Smooth muscle cell (in vitro differentiated cells): Measurements from ENCODE around the gene SCTR. TPM values are rescaled to one million over a fixed set of nuclear protein-coding genes. Genes with fewer than 3 reads are reported as not detected.

Experiments used
- DNase-seq: peaks from one replicate; lab custom pipeline; 2025; ENCODE audit not compliant: unreplicated experiment; lab: John Stamatoyannopoulos, UW
- H2AFZ ChIP-seq: fragments of 200-600 bp; sonication (generic); 2 replicates; pipeline ENCODE4 v1.6.0; 2016; ENCODE audit warnings: antibody characterized with exemption, low read depth, mild to moderate bottlenecking
- H3F3A ChIP-seq: fragments of 200-600 bp; sonication (generic); 2 replicates; pipeline ENCODE4 v1.6.0; 2017; ENCODE audit warnings: antibody characterized with exemption, low read depth
- H3K27ac ChIP-seq: fragments of 200-600 bp; sonication (generic); 2 replicates; pipeline ENCODE4 v1.5.1; 2016; ENCODE audit warnings: low read depth, mild to moderate bottlenecking
- H3K27me3 ChIP-seq: fragments of 200-600 bp; sonication (generic); 2 replicates; pipeline ENCODE4 v1.6.1; 2016; ENCODE audit warnings: low read depth, mild to moderate bottlenecking
- H3K36me3 ChIP-seq: fragments of 200-600 bp; sonication (generic); 2 replicates; pipeline ENCODE4 v1.5.1; 2016; ENCODE audit warnings: low read depth
- H3K4me1 ChIP-seq: fragments of 200-600 bp; sonication (generic); 2 replicates; pipeline ENCODE4 v1.5.1; 2016; ENCODE audit warnings: low read depth
- H3K4me2 ChIP-seq: fragments of 200-600 bp; sonication (generic); 2 replicates; pipeline ENCODE4 v1.6.0; 2016; ENCODE audit warnings: mild to moderate bottlenecking
- H3K4me3 ChIP-seq: fragments of 200-600 bp; sonication (generic); 2 replicates; pipeline ENCODE4 v1.5.1; 2016; ENCODE audit warnings: mild to moderate bottlenecking
- H3K79me2 ChIP-seq: fragments of 200-600 bp; sonication (generic); 2 replicates; pipeline ENCODE4 v1.6.0; 2016; ENCODE audit warnings: low read depth, mild to moderate bottlenecking
- H3K9ac ChIP-seq: fragments of 200-600 bp; sonication (generic); 2 replicates; pipeline ENCODE4 v1.6.0; 2016; ENCODE audit warnings: low read depth
- H3K9me3 ChIP-seq: fragments of 200-600 bp; sonication (generic); replicated peaks from 2 replicates; pipeline ENCODE4 v1.5.1; 2016; ENCODE audit warnings: low read depth
- H4K20me1 ChIP-seq: fragments of 200-600 bp; sonication (generic); 2 replicates; pipeline ENCODE4 v1.6.0; 2016; ENCODE audit warnings: low read depth
- CTCF ChIP-seq: fragments of 200-600 bp; sonication (generic); IDR thresholded peaks from 2 replicates; pipeline ENCODE4 v1.5.1; 2017; ENCODE audit warnings: borderline replicate concordance, mild to moderate bottlenecking, antibody characterized with exemption; ENCODE audit not compliant: insufficient read depth, poor library complexity, severe bottlenecking
- WGBS: methylation state at CpG from one replicate; pipeline ENCODE4 v1.1.7; 2016; ENCODE audit warnings: low lambda C conversion rate; 5-methylcytosine and 5-hydroxymethylcytosine counted together
- polyA plus RNA-seq: library from polyadenylated mRNA; unstranded; fragments of >200 nt; fragmentation: Nextera tagmentation; extraction: Ambion mirVana; gene quantifications from 2 replicates; pipeline ENCODE4 v1.2.1, GENCODE V29; 2016
- total RNA-seq: library from RNA; depleted of rRNA; stranded (reverse); fragments of >200 nt; gene quantifications from 2 replicates; pipeline ENCODE4 v1.2.3, GENCODE V29; 2014

SCTR gene
- total and polyA plus RNA-seq, 2 experiments from 2014 or later: not detected

- Histone ChIP-seq H3K27ac (no peak overlapping the region), H3K36me3 (no peaks in the 10 kb centered on the region), H3K27me3 (no peaks in the 10 kb centered on the region), H3K9ac (no peak overlapping the region), H4K20me1 (no peaks in the 10 kb centered on the region), H3K79me2 (no peaks in the 10 kb centered on the region), H3F3A (no peaks in the 10 kb centered on the region), H2AFZ (no peak overlapping the region), H3K4me2 (no peak overlapping the region), H3K9me3 (no peaks in the 10 kb centered on the region), H3K4me1 (no peaks in the 10 kb centered on the region), H3K4me3 (no peak overlapping the region)
- DNase-seq: no peak
- 96% methylated on average over 9 of the region's 9 CpGs for WGBS
- no peak for TF ChIP-seq CTCF
These were observed 60.3 kb downstream of the SCTR start for GRCh38 chr2:119463990-119464389.

GRCh38 chr2:119463136-119463535 lies 61.1 kb downstream of the SCTR start:
- no peak for DNase-seq
- H3K4me2 ChIP-seq: no peak overlapping the region
- no peaks in the 10 kb centered on the region for H3K36me3 ChIP-seq
- no peaks in the 10 kb centered on the region for H3K79me2 ChIP-seq
- H3K9ac ChIP-seq: no peak overlapping the region
- no peaks in the 10 kb centered on the region for H3K9me3 ChIP-seq
- H3F3A ChIP-seq: no peaks in the 10 kb centered on the region
- no peaks in the 10 kb centered on the region for H3K4me1 ChIP-seq
- no peak overlapping the region for H3K27ac ChIP-seq
- H2AFZ ChIP-seq: no peak overlapping the region
- no peak for TF ChIP-seq CTCF
- H3K27me3 ChIP-seq: no peaks in the 10 kb centered on the region
- H4K20me1 ChIP-seq: no peaks in the 10 kb centered on the region
- 69% methylated on average over 4 of the region's 4 CpGs for WGBS
- no peak overlapping the region for H3K4me3 ChIP-seq

- Histone ChIP-seq H3K9ac (no peak overlapping the region), H3K79me2 (no peaks in the 10 kb centered on the region), H3K4me1 (no peaks in the 10 kb centered on the region), H3K36me3 (no peaks in the 10 kb centered on the region), H3K4me3 (no peak overlapping the region), H2AFZ (no peak overlapping the region), H4K20me1 (no peaks in the 10 kb centered on the region), H3K27me3 (no peaks in the 10 kb centered on the region), H3K9me3 (no peaks in the 10 kb centered on the region), H3K4me2 (no peak overlapping the region), H3K27ac (no peak overlapping the region), H3F3A (no peaks in the 10 kb centered on the region)
- 98% methylated on average over 7 of the region's 7 CpGs for WGBS
- TF ChIP-seq CTCF: no peak
- DNase-seq: no peak
These were observed 61.7 kb downstream of the SCTR start for GRCh38 chr2:119462574-119462973.

- TF ChIP-seq CTCF: no peak
- H3K27me3 ChIP-seq: no peaks in the 10 kb centered on the region
- H3K27ac ChIP-seq: no peak overlapping the region
- H3K4me2 ChIP-seq: no peak overlapping the region
- no peaks in the 10 kb centered on the region for H4K20me1 ChIP-seq
- no peak overlapping the region for H2AFZ ChIP-seq
- WGBS: 89% methylated on average over 5 of the region's 5 CpGs
- H3K79me2 ChIP-seq: no peaks in the 10 kb centered on the region
- H3K4me3 ChIP-seq: no peak overlapping the region
- H3K4me1 ChIP-seq: no peaks in the 10 kb centered on the region
- H3K36me3 ChIP-seq: no peaks in the 10 kb centered on the region
- no peaks in the 10 kb centered on the region for H3K9me3 ChIP-seq
- H3K9ac ChIP-seq: no peak overlapping the region
- no peak for DNase-seq
- H3F3A ChIP-seq: no peaks in the 10 kb centered on the region
These were observed 62.5 kb downstream of the SCTR start for GRCh38 chr2:119461811-119462210.
